Endothelial cell of umbilical vein (primary cell): Measurements from ENCODE around the gene TTLL5.

Experiments used
- CTCF ChIP-seq, 2 donors: IDR thresholded peaks; 1 replicate in 1 of 2; 2 replicates in 1 of 2; pipeline ENCODE4 v1.5.1; 2011; ENCODE audit warnings: low read length in 2 of 2, mild to moderate bottlenecking in 2 of 2, moderate library complexity in 2 of 2, control low read depth in 1 of 2, inconsistent platforms in 1 of 2, low read depth in 1 of 2; ENCODE audit not compliant: insufficient read depth in 1 of 2; ENCODE audit errors: extremely low read depth in 1 of 2
- EZH2 ChIP-seq: IDR thresholded peaks from 2 replicates; pipeline ENCODE4 v1.6.1; 2012; ENCODE audit warnings: borderline replicate concordance, low read depth, mild to moderate bottlenecking, moderate library complexity, low read length, inconsistent platforms; ENCODE audit not compliant: severe bottlenecking
- GATA2 ChIP-seq: IDR thresholded peaks from 2 replicates; pipeline ENCODE4 v1.7.0; 2011; ENCODE audit warnings: low read depth, mild to moderate bottlenecking, moderate library complexity, mixed read lengths, low read length; ENCODE audit not compliant: insufficient read length, insufficient read depth
- JUN ChIP-seq: IDR thresholded peaks from 2 replicates; pipeline ENCODE4 v1.6.1; 2011; ENCODE audit warnings: borderline replicate concordance, low read depth; ENCODE audit not compliant: insufficient read length, insufficient read depth
- POLR2A ChIP-seq: IDR thresholded peaks from 2 replicates; pipeline ENCODE4 v1.6.1; 2012; ENCODE audit warnings: low read depth, mild to moderate bottlenecking, control low read depth, low read length
- POLR2AphosphoS5 ChIP-seq: IDR thresholded peaks from 2 replicates; pipeline ENCODE4 v1.6.1; 2012; ENCODE audit warnings: low read depth, mild to moderate bottlenecking, control low read depth, low read length, moderate library complexity; ENCODE audit not compliant: insufficient read depth

DNA sequence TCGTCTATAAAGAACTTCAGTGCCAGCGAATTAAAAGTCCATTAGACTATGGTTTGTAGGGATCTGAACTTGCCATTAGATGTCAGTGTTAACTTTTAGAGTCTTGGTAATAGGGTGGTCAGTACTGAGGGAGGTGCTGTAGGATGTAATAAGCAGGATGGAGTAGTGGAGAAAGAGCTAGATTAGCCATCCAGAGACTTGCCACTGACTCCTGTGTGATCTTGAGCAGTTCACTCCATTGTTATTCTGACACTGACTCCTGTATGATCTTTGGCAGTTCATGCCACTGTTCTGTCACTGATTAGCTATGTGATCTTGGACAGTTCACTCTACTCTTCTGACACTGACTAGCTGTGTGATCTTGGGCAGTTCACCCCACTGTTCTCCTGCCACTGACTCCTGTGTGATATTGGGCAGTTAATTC lies 133.6 kb downstream of the TTLL5 start:
- TF ChIP-seq POLR2AphosphoS5 (no peak), CTCF (IDR thresholded peaks at IDR 0.05; ENCODE audit: extremely low read depth in 1 of 2, insufficient read depth in 1 of 2, low read depth in 1 of 2, low read length in 2 of 2) (peak in 1 of 2 donors; percentile 31), EZH2 (no peak), GATA2 (no peak), JUN (no peak), POLR2A (no peak)
